Loucy (cell line): ENCODE results near the gene ID1.
A peak's percentile ranks its signal among the peaks of the same experiment; 100 is the strongest.
"Not testable (repeated sequence)": the region's sequence is repeated elsewhere in the genome, so short reads cannot be mapped to it uniquely, and the experiment has no call there.

Experiments
- H2AFZ ChIP-seq: fragments of 200-600 bp; sonication (generic); 2 replicates; pipeline ENCODE4 v1.6.0; 2016; ENCODE audit warnings: antibody characterized with exemption, mild to moderate bottlenecking, low read length, moderate library complexity
- H3F3A ChIP-seq: fragments of 200-600 bp; 2 replicates; pipeline ENCODE4 v1.6.0; 2016; ENCODE audit warnings: antibody characterized with exemption, low read depth, mild to moderate bottlenecking
- H3K27me3 ChIP-seq: fragments of 200-600 bp; sonication (generic); 2 replicates; pipeline ENCODE4 v1.6.1; 2014; ENCODE audit warnings: low read length, mild to moderate bottlenecking; ENCODE audit not compliant: insufficient read depth, poor library complexity, severe bottlenecking
- H3K36me3 ChIP-seq: fragments of 200-600 bp; sonication (generic); 2 replicates; pipeline ENCODE4 v1.6.1; 2016; ENCODE audit warnings: low read length; ENCODE audit not compliant: insufficient read depth
- H3K4me1 ChIP-seq: fragments of 200-600 bp; sonication (generic); 2 replicates; pipeline ENCODE4 v1.5.1; 2014; ENCODE audit warnings: low read length, mild to moderate bottlenecking; ENCODE audit not compliant: insufficient read depth, poor library complexity, severe bottlenecking
- H3K4me2 ChIP-seq: fragments of 200-600 bp; sonication (generic); 2 replicates; pipeline ENCODE4 v1.6.0; 2014; ENCODE audit warnings: antibody characterized with exemption, low read length, low read depth, mild to moderate bottlenecking; ENCODE audit not compliant: poor library complexity, severe bottlenecking
- H3K4me3 ChIP-seq: fragments of 200-600 bp; sonication (generic); 2 replicates; pipeline ENCODE4 v1.5.1; 2014; ENCODE audit warnings: low read length, mild to moderate bottlenecking, mixed read lengths; ENCODE audit not compliant: poor library complexity, severe bottlenecking
- H3K79me2 ChIP-seq: fragments of 200-600 bp; sonication (generic); 2 replicates; pipeline ENCODE4 v1.6.1; 2014; ENCODE audit warnings: low read length; ENCODE audit not compliant: insufficient read depth
- H3K9ac ChIP-seq: fragments of 200-600 bp; sonication (generic); 2 replicates; pipeline ENCODE4 v1.6.0; 2014; ENCODE audit warnings: mild to moderate bottlenecking, low read depth, low read length, moderate library complexity; ENCODE audit not compliant: poor library complexity, severe bottlenecking
- H3K9me2 ChIP-seq: fragments of 200-600 bp; sonication (generic); replicated peaks from 2 replicates; pipeline ENCODE4 v1.6.1; 2016; ENCODE audit warnings: low read depth, low read length, mixed read lengths
- H3K9me3 ChIP-seq: fragments of 200-600 bp; sonication (generic); 2 replicates; pipeline ENCODE4 v1.6.1; 2014; ENCODE audit warnings: mild to moderate bottlenecking, antibody characterized with exemption, low read length, low read depth; ENCODE audit not compliant: insufficient read depth
- H4K20me1 ChIP-seq: fragments of 200-600 bp; sonication (generic); 2 replicates; pipeline ENCODE4 v1.6.0; 2014; ENCODE audit warnings: antibody characterized with exemption, low read length, mild to moderate bottlenecking; ENCODE audit not compliant: insufficient read depth, poor library complexity, severe bottlenecking
- EZH2phosphoT487 ChIP-seq: fragments of 200-600 bp; IDR thresholded peaks from 2 replicates; pipeline ENCODE4 v1.6.1; 2018; ENCODE audit warnings: antibody characterized with exemption, mild to moderate bottlenecking, moderate library complexity, borderline replicate concordance
- TF ChIP-seq, protein P1 (sequence below): fragments of 200-600 bp; sonication (generic); conservative IDR thresholded peaks from 2 replicates; pipeline ENCODE4 v1.5.1; 2014; ENCODE audit warnings: mild to moderate bottlenecking, antibody characterized with exemption, low read length

Gene ID1

DNA sequence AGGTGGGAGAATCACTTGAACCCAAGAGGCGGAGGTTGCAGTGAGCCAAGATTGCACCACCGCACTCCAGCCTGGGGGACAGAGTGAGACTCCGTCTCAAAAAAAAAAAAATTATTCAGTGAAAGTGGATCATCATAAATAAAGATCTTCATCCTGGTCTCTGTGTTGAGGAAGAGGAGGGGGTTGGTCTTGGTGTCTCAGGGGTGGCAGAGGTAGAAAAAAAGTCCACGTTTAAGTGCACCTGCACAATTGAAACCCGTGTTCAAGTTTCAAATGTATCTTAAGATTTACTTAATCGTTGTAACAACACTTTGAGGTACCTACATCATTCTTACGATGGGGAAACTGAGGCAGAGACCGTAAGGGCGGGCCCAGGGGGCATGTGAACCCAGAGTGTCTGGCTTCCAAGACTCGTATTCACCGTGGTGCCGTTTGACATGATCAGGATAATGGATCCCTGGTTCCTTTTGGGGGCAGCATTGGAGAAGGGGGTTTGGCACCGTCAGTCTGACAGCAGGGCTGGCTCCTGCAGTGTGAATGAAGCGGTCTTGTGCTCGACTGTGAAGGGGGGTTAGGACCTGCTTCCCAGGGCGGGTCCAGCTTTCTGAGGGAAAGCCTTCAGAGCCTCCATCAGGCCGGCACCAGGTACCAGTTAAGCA is 32.9 kb upstream of the ID1 start:
- H3K9me2 ChIP-seq = no peaks in the 10 kb centered on the region
- H3K79me2 ChIP-seq = no peaks in the 10 kb centered on the region
- H3K4me3 ChIP-seq = peak overlapping the region; percentile 80
- peaks cover 13% of the 10 kb centered on the region for H3K4me1 ChIP-seq
- H3K27me3 ChIP-seq = no peaks in the 10 kb centered on the region
- H2AFZ ChIP-seq = peak overlapping the region; percentile 93
- H3F3A ChIP-seq = 0 out of 2 replicates have a peak, but pooled peaks cover 3% of the 10 kb centered on the region
- H3K9ac ChIP-seq = peak overlapping the region; percentile 76
- peaks cover 25% of the 10 kb centered on the region; the same call in 1 of the 2 replicates for H3K36me3 ChIP-seq
- TF ChIP-seq EZH2phosphoT487 = no peak
- TF ChIP-seq, protein P1, sequence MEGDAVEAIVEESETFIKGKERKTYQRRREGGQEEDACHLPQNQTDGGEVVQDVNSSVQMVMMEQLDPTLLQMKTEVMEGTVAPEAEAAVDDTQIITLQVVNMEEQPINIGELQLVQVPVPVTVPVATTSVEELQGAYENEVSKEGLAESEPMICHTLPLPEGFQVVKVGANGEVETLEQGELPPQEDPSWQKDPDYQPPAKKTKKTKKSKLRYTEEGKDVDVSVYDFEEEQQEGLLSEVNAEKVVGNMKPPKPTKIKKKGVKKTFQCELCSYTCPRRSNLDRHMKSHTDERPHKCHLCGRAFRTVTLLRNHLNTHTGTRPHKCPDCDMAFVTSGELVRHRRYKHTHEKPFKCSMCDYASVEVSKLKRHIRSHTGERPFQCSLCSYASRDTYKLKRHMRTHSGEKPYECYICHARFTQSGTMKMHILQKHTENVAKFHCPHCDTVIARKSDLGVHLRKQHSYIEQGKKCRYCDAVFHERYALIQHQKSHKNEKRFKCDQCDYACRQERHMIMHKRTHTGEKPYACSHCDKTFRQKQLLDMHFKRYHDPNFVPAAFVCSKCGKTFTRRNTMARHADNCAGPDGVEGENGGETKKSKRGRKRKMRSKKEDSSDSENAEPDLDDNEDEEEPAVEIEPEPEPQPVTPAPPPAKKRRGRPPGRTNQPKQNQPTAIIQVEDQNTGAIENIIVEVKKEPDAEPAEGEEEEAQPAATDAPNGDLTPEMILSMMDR = no peak
- no peaks in the 10 kb centered on the region for H4K20me1 ChIP-seq
- H3K9me3 ChIP-seq = no peaks in the 10 kb centered on the region
- peak overlapping the region; percentile 83 for H3K4me2 ChIP-seq

DNA sequence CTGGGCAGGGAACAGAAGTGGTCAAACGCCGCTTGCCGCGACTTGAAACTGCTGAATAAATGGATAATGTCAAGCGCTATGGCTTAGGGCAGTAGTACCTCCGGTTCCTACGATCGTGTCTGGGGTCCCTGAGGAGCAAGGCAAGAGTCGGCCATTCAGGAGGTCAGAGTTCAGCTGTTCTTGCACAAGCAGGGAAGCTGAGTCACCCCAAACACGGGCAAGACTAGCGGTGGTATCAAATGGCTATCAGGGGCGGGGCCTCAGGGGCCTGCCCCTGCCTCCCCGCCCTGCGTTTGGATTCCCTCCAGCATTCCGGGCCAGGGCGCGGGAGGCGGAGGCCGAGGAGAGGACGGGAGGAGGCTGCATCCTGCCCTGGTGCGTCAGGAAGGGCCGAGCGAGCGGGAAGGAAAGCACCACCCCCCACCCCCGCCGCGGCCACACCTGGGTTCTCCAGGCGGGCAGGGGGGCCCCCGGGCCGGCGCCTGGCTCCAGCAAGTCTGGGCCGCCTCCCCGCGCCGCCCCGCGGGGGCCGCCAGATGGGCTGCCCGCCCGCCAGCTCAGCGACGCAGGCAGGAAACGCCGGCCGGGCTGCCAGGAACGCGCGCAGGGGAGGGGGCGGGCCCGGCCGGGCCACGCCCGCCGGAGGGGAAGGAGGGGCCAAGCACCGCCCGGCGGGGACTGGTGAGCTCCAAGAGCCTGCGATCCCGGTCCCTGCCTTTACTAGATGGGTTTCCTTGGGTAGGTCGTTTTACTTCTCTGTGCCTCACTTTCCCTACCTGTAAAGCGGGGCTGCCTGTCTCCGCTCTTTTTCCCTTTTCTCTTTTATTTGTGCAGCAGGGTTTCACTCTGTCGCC is 32.2 kb upstream of the ID1 start:
- H4K20me1 ChIP-seq = no peaks in the 10 kb centered on the region
- H3K9me2 ChIP-seq = no peaks in the 10 kb centered on the region
- 0 out of 2 replicates have a peak, but pooled peaks cover 3% of the 10 kb centered on the region for H3F3A ChIP-seq
- H2AFZ ChIP-seq = peak overlapping the region; percentile 93
- TF ChIP-seq EZH2phosphoT487 = no peak
- TF ChIP-seq, protein P1 = no peak
- H3K9me3 ChIP-seq = no peaks in the 10 kb centered on the region
- H3K27me3 ChIP-seq = no peaks in the 10 kb centered on the region
- H3K36me3 ChIP-seq = peaks cover 19% of the 10 kb centered on the region; the same call in 1 of the 2 replicates
- H3K79me2 ChIP-seq = no peaks in the 10 kb centered on the region
- peaks cover 13% of the 10 kb centered on the region for H3K4me1 ChIP-seq
- peak overlapping the region; percentile 83 for H3K4me2 ChIP-seq
- H3K4me3 ChIP-seq = peak overlapping the region; percentile 80
- H3K9ac ChIP-seq = peak overlapping the region; percentile 76

DNA sequence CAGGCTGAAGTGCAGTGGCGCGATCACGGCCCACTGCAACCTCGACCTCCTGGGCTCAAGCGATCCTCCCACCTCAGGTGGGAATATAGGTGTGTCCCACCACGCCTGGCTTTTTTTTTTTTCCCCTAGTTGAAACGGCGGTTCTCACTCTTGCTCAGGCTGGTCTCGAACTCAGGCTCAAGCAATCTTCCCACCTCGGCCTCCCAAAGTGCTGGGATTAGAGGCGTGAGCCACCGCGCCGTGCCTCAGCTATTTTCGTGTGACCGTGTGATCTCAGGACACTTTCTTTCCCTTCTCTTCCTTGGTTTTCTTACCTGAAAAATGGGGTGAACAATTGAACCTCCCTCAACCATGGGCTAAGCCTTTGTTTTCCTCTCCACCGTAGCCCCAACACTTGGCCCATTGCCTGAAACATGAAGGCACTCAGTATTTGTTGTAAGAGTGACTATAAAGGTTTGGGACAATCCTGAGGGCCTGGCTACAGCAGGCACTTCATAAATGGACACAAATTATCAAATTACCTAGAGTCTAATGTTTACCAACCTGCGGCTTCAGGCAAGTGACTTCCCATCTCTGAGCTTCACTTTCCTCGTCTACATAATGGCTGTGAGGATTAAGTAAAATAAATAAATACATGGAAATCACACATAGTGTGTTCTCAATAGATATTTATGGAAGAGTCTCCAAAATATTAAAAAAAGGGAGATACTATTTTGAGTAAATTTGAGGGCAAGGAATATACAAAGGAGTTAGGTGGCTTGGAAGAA is 31.4 kb upstream of the ID1 start:
- peaks cover 13% of the 10 kb centered on the region for H3K4me1 ChIP-seq
- H4K20me1 ChIP-seq = no peaks in the 10 kb centered on the region
- no peaks in the 10 kb centered on the region for H3K79me2 ChIP-seq
- peak overlapping the region; percentile 76 for H3K9ac ChIP-seq
- H3F3A ChIP-seq = 0 out of 2 replicates have a peak, but pooled peaks cover 3% of the 10 kb centered on the region
- H2AFZ ChIP-seq = peak overlapping the region; percentile 93
- H3K36me3 ChIP-seq = peaks cover 13% of the 10 kb centered on the region; the same call in 1 of the 2 replicates
- peak overlapping the region; percentile 83 for H3K4me2 ChIP-seq
- peak overlapping the region; percentile 80 for H3K4me3 ChIP-seq
- H3K9me3 ChIP-seq = no peaks in the 10 kb centered on the region
- TF ChIP-seq, protein P1 = no peak
- TF ChIP-seq EZH2phosphoT487 = no peak
- no peaks in the 10 kb centered on the region for H3K27me3 ChIP-seq
- no peaks in the 10 kb centered on the region for H3K9me2 ChIP-seq

DNA sequence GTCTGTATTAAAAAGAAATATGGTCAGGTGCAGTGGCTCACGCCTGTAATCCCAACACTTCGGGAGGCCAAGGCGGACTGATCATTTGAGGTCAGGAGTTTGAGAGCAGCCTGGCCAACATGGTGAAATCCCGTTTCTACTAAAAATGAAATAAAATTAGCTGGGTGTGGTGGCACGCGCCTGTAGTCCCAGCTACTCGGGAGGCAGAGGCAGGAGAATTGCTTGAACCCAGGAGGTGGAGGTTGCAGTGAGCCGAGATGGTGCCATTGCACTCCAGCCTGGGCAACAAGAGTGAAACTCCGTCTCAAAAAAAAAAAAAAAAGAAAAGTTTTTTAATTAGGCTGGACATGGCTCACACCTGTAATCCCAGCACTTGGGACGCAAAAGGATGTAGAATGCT is 30.1 kb upstream of the ID1 start:
- not testable (repeated sequence) for H3K4me3 ChIP-seq, H3K9me3 ChIP-seq, H3K9me2 ChIP-seq, H4K20me1 ChIP-seq, H3F3A ChIP-seq, H3K79me2 ChIP-seq, H3K4me2 ChIP-seq, H2AFZ ChIP-seq, H3K27me3 ChIP-seq, H3K36me3 ChIP-seq, H3K9ac ChIP-seq
- H3K4me1 ChIP-seq = peaks cover 13% of the 10 kb centered on the region
